C1 segment of cervical spinal cord (tissue), 14 donors: Measurements from ENCODE around the gene CCDC107.

Source experiments
- DNase-seq, 14 donors: peaks; one replicate each; lab custom pipeline; 2025; lab: John Stamatoyannopoulos, UW

Gene CCDC107

DNA sequence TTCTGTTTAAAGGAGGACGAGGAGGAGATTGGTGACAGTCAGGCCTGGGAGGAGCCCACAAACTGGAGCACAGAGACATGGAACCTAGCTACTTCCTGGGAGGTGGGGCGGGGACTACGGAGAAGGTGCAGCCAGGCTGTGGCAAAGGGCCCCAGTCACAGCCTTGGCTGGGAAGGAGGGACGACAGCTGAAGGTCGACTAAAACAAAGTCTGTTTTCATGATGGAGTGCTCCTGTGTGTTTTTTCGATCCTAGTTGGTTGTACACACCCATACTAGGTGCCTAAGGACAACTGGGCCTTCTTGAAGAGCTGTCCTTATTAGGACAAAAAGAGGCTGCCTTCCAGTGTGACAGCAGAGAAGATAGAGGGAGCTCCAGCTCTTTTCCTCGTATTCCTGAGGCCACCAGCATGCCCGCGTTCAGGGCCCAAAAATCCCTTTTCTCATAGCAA, 2.9 kb downstream of the CCDC107 start:
- peak in 1 of 14 donors; percentile 72 for DNase-seq

GRCh38 chr9:35661756-35662350, 3.8 kb downstream of the CCDC107 start:
- DNase-seq, result no peak

DNA sequence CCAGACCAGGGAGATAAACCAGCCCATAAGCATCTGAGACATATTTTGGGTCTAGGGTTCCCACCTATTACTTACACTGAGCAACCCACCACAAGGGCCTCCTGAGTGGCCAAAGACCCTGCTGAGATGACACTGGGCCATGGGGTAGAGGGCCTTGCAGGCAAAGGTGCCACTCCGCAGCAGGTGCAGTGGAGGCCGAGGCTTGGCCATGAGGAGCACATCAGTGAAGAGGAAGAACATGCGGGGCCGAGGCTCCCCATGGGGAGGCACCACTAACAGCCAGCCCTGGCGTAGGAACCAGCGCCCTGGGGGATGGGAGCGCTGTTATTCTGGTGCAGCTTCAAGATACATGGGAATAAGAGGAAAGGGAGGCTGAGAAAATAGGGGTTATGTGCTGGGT, 4.3 kb downstream of the CCDC107 start:
- DNase-seq, result no peak

- peak in 11 of 14 donors; percentile 23 to 80 (median 56) for DNase-seq
These were observed 6.7 kb downstream of the CCDC107 start, which contains the start of gene ARHGEF39 for GRCh38 chr9:35664531-35665470. Gene ARHGEF39 (minus strand): TSS chr9:35665195. CDS start chr9:35665169, 26 bp downstream.

- no peak for DNase-seq
These were observed 7.4 kb downstream of the CCDC107 start for GRCh38 chr9:35665471-35665818.

DNA sequence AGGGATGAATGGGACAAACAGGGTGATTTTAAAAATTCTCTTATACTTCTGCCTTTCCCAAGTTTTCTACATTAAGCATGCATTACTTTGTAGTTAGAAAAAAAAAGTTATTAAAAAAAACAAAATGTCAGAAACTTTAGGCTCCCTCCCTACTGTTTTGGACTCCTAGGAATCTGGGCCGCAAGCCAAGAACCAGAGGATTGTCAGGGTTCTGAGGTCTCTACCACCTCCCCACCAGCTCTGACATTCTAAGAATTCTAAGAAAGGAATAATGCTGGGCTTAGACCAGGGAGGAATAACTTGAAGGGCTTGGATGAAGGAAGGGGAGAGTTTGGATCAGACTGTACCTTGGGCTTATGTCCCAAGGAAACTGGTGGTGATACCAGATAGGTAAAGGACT, 8.0 kb downstream of the CCDC107 start:
- no peak for DNase-seq

- DNase-seq, result no peak
These were observed 8.5 kb downstream of the CCDC107 start for GRCh38 chr9:35666549-35666948.

- no peak for DNase-seq
These were observed 9.8 kb downstream of the CCDC107 start for GRCh38 chr9:35667939-35668338.

- no peak for DNase-seq
These were observed 11.4 kb downstream of the CCDC107 start for GRCh38 chr9:35669331-35670145.

- DNase-seq, result peak in 6 of 14 donors; percentile 13 to 98 (median 37)
These were observed 15.3 kb downstream of the CCDC107 start, which contains the start of gene CA9 for GRCh38 chr9:35673132-35674024. Gene CA9 (plus strand): TSS chr9:35673928. CDS start chr9:35673960, 32 bp downstream.

DNA sequence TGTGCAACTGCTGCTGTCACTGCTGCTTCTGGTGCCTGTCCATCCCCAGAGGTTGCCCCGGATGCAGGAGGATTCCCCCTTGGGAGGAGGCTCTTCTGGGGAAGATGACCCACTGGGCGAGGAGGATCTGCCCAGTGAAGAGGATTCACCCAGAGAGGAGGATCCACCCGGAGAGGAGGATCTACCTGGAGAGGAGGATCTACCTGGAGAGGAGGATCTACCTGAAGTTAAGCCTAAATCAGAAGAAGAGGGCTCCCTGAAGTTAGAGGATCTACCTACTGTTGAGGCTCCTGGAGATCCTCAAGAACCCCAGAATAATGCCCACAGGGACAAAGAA, 15.9 kb downstream of the CCDC107 start:
- DNase-seq, result no peak

- peak in 1 of 14 donors; percentile 42 for DNase-seq
These were observed 17.1 kb downstream of the CCDC107 start for GRCh38 chr9:35675204-35675603.

DNA sequence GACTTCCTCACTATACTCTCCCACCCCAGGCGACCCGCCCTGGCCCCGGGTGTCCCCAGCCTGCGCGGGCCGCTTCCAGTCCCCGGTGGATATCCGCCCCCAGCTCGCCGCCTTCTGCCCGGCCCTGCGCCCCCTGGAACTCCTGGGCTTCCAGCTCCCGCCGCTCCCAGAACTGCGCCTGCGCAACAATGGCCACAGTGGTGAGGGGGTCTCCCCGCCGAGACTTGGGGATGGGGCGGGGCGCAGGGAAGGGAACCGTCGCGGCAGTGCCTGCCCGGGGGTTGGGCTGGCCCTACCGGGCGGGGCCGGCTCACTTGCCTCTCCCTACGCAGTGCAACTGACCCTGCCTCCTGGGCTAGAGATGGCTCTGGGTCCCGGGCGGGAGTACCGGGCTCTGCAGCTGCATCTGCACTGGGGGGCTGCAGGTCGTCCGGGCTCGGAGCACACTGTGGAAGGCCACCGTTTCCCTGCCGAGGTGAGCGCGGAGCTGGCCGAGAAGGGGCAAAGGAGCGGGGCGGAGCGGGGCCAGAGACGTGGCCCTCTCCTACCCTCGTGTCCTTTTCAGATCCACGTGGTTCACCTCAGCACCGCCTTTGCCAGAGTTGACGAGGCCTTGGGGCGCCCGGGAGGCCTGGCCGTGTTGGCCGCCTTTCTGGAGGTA, 17.8 kb downstream of the CCDC107 start:
- peak in 2 of 14 donors; percentile 20 to 42 for DNase-seq

- no peak for DNase-seq
These were observed 21.0 kb downstream of the CCDC107 start for GRCh38 chr9:35679091-35679490.

DNA sequence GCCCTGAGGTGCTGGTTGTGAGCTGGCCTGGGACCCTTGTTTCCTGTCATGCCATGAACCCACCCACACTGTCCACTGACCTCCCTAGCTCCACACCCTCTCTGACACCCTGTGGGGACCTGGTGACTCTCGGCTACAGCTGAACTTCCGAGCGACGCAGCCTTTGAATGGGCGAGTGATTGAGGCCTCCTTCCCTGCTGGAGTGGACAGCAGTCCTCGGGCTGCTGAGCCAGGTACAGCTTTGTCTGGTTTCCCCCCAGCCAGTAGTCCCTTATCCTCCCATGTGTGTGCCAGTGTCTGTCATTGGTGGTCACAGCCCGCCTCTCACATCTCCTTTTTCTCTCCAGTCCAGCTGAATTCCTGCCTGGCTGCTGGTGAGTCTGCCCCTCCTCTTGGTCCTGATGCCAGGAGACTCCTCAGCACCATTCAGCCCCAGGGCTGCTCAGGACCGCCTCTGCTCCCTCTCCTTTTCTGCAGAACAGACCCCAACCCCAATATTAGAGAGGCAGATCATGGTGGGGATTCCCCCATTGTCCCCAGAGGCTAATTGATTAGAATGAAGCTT, 21.8 kb downstream of the CCDC107 start:
- no peak for DNase-seq

DNA sequence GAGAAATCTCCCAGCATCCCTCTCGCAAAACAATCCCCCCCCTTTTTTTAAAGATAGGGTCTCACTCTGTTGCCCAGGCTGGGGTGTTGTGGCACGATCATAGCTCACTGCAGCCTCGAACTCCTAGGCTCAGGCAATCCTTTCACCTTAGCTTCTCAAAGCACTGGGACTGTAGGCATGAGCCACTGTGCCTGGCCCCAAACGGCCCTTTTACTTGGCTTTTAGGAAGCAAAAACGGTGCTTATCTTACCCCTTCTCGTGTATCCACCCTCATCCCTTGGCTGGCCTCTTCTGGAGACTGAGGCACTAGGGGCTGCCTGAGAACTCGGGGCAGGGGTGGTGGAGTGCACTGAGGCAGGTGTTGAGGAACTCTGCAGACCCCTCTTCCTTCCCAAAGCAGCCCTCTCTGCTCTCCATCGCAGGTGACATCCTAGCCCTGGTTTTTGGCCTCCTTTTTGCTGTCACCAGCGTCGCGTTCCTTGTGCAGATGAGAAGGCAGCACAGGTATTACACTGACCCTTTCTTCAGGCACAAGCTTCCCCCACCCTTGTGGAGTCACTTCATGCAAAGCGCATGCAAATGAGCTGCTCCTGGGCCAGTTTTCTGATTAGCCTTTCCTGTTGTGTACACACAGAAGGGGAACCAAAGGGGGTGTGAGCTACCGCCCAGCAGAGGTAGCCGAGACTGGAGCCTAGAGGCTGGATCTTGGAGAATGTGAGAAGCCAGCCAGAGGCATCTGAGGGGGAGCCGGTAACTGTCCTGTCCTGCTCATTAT, 22.4 kb downstream of the CCDC107 start:
- peak in 1 of 14 donors; percentile 58 for DNase-seq

- no peak for DNase-seq
These were observed 23.4 kb downstream of the CCDC107 start for GRCh38 chr9:35681341-35682002.

- DNase-seq, result no peak
These were observed 24.0 kb downstream of the CCDC107 start for GRCh38 chr9:35682051-35682450.
